HCT116 (cell line): ENCODE data around the gene CNGA1. TPM values are rescaled to one million over a fixed set of nuclear protein-coding genes. Genes with fewer than 3 reads are reported as not detected.

ENCODE experiments used
- ATAC-seq: fragments of 200-7000 bp; cut with Tn5 transposase; 2 replicates; pipeline ENCODE4 v1.9.1; 2020; ENCODE audit warnings: mild to moderate bottlenecking, moderate library complexity
- BruUV-seq: library from RNA; stranded (reverse); fragments of 400-500 nt; replicated peaks from 2 replicates; lab custom pipeline; 2021; lab: Mats Ljungman, UMichigan
- CTCF ChIA-PET: fragments of 300-600 bp; sonication (Branson Sonifier 250); formaldehyde crosslinking; loops from one replicate; lab custom pipeline; 2021; ENCODE audit warnings: antibody characterized with exemption; lab: Charles Lee
- POLR2A ChIA-PET: fragments of 300-600, 350-600 bp; sonication (Branson Sonifier 250); formaldehyde crosslinking; loops from one replicate; lab custom pipeline; 2021; ENCODE audit warnings: antibody characterized with exemption; lab: Charles Lee
- RAD21 ChIA-PET, 2 experiments: fragments of 300-600 bp; sonication (Branson Sonifier 250); formaldehyde crosslinking; loops; one replicate each; lab custom pipeline; 2023; ENCODE audit warnings: low total read pairs in 2 of 2; ENCODE audit not compliant: uncharacterized antibody in 2 of 2, unreplicated experiment in 2 of 2, low non-redundant PET in 1 of 2; lab: Charles Lee
- DNase-seq: peaks from one replicate; pipeline ENCODE4 v3.0.0-alpha.2; 2010; ENCODE audit warnings: low read depth, low spot score
- H2AFZ ChIP-seq: fragments of 200-600 bp; shearing (Covaris generic), sonication (generic); 2 replicates; pipeline ENCODE4 v1.6.1; 2017; ENCODE audit warnings: low read depth, mixed run types, mixed read lengths, antibody characterized with exemption, low read length; ENCODE audit not compliant: poor library complexity, severe bottlenecking
- H3K27ac ChIP-seq: 2 replicates; pipeline ENCODE4 v1.5.1; 2012; ENCODE audit warnings: low read depth, low read length
- H3K27me3 ChIP-seq: fragments of 200-600 bp; sonication (generic); 2 replicates; pipeline ENCODE4 v1.6.1; 2016; ENCODE audit warnings: mixed run types, low read length, mixed read lengths; ENCODE audit not compliant: insufficient read depth
- H3K36me3 ChIP-seq, 2 experiments: fragments of 200-500 bp in 1 of 2; fragments of 200-600 bp in 1 of 2; sonication (Bioruptor generic) in 1 of 2; sonication (generic) in 1 of 2; 2 replicates each; pipeline versions ENCODE4 v1.5.1 to v1.6.1; 2014 to 2016; ENCODE audit warnings: low read length in 2 of 2, inconsistent platforms in 1 of 2, mixed read lengths in 1 of 2, mixed run types in 1 of 2; ENCODE audit not compliant: insufficient read depth in 2 of 2, control insufficient read depth in 1 of 2
- H3K4me1 ChIP-seq, 2 experiments: fragments of 200-600 bp in 1 of 2; sonication (generic) in 1 of 2; 2 replicates each; pipeline versions ENCODE4 v1.5.1 to v1.6.1; 2012 to 2017; ENCODE audit warnings: low read length in 2 of 2, inconsistent platforms in 1 of 2, mild to moderate bottlenecking in 1 of 2, mixed read lengths in 1 of 2, mixed run types in 1 of 2, moderate library complexity in 1 of 2; ENCODE audit not compliant: insufficient read depth in 2 of 2, control insufficient read depth in 1 of 2
- H3K4me2 ChIP-seq: fragments of 200-600 bp; sonication (generic); 2 replicates; pipeline ENCODE4 v1.6.1; 2017; ENCODE audit warnings: mixed run types, low read length, mixed read lengths
- H3K4me3 ChIP-seq, 2 experiments: fragments of 200-600 bp in 1 of 2; sonication (generic) in 1 of 2; replicated peaks in 1 of 2; 2 replicates each; pipeline ENCODE4 v1.5.1; 2011 to 2016; ENCODE audit warnings: low read length in 2 of 2, control low read depth in 1 of 2, low read depth in 1 of 2, mild to moderate bottlenecking in 1 of 2, mixed read lengths in 1 of 2, mixed run types in 1 of 2
- H3K79me2 ChIP-seq: fragments of 200-600 bp; sonication (generic); 2 replicates; pipeline ENCODE4 v1.6.1; 2017; ENCODE audit warnings: mild to moderate bottlenecking, mixed run types, low read length, moderate library complexity, mixed read lengths; ENCODE audit not compliant: insufficient read depth
- H3K9ac ChIP-seq: fragments of 200-600 bp; sonication (generic); 2 replicates; pipeline ENCODE4 v1.6.1; 2016; ENCODE audit warnings: low read length, mixed read lengths
- H3K9me2 ChIP-seq: fragments of 200-600 bp; sonication (generic), shearing (Covaris generic); 2 replicates; pipeline ENCODE4 v1.6.1; 2017; ENCODE audit warnings: mixed run types, mild to moderate bottlenecking, moderate library complexity; ENCODE audit not compliant: insufficient read depth
- H3K9me3 ChIP-seq, 2 experiments: fragments of 200-500 bp in 1 of 2; fragments of 200-600 bp in 1 of 2; sonication (Bioruptor generic) in 1 of 2; sonication (generic) in 1 of 2; 2 replicates each; pipeline ENCODE4 v1.6.1; 2014 to 2017; ENCODE audit warnings: low read length in 2 of 2, mixed read lengths in 2 of 2, inconsistent platforms in 1 of 2, low read depth in 1 of 2, mild to moderate bottlenecking in 1 of 2, mixed run types in 1 of 2, moderate library complexity in 1 of 2; ENCODE audit not compliant: control insufficient read depth in 1 of 2, insufficient read depth in 1 of 2
- H4K20me1 ChIP-seq: fragments of 200-600 bp; sonication (generic), shearing (Covaris generic); 2 replicates; pipeline ENCODE4 v1.6.1; 2017; ENCODE audit warnings: mixed run types, mild to moderate bottlenecking, moderate library complexity; ENCODE audit not compliant: insufficient read depth
- ATF3 ChIP-seq: IDR thresholded peaks from 2 replicates; pipeline ENCODE4 v1.6.1; 2012
- CBX3 ChIP-seq: IDR thresholded peaks from 2 replicates; pipeline ENCODE4 v1.6.1; 2012; ENCODE audit warnings: low read depth
- EZH2 ChIP-seq: fragments of 200-600 bp; sonication (generic); IDR thresholded peaks from 2 replicates; pipeline ENCODE4 v1.6.1; 2017; ENCODE audit warnings: antibody characterized with exemption, mixed run types
- EZH2phosphoT487 ChIP-seq: fragments of 200-600 bp; IDR thresholded peaks from 2 replicates; pipeline ENCODE4 v1.6.1; 2018; ENCODE audit warnings: antibody characterized with exemption, borderline replicate concordance
- FOSL1 ChIP-seq: IDR thresholded peaks from 2 replicates; pipeline ENCODE4 v1.6.1; 2012; ENCODE audit warnings: low read depth
- JUND ChIP-seq: IDR thresholded peaks from 2 replicates; pipeline ENCODE4 v1.6.1; 2012
- RAD21 ChIP-seq: IDR thresholded peaks from 2 replicates; pipeline ENCODE4 v1.6.1; 2012; ENCODE audit warnings: low read depth, mild to moderate bottlenecking
- REST ChIP-seq: IDR thresholded peaks from 2 replicates; pipeline ENCODE4 v1.6.1; 2012; ENCODE audit warnings: low read depth
- SP1 ChIP-seq: IDR thresholded peaks from 2 replicates; pipeline ENCODE4 v1.6.1; 2012; ENCODE audit warnings: low read depth
- SRF ChIP-seq: IDR thresholded peaks from 2 replicates; pipeline ENCODE4 v1.6.1; 2012; ENCODE audit warnings: low read depth
- TCF7L2 ChIP-seq: IDR thresholded peaks from 2 replicates; pipeline ENCODE4 v1.7.0; 2011; ENCODE audit warnings: borderline replicate concordance, inconsistent platforms; ENCODE audit not compliant: insufficient read depth, insufficient read length; ENCODE audit errors: extremely low read depth
- ZBTB33 ChIP-seq: IDR thresholded peaks from 2 replicates; pipeline ENCODE4 v1.6.1; 2011; ENCODE audit warnings: mild to moderate bottlenecking, low read length, moderate library complexity; ENCODE audit not compliant: insufficient replicate concordance; ENCODE audit errors: extremely low read depth
- ZNF274 ChIP-seq: fragments of 200-500 bp; sonication (Bioruptor generic); IDR thresholded peaks from 2 replicates; pipeline ENCODE4 v1.6.1; 2014; ENCODE audit warnings: mild to moderate bottlenecking, low read depth, low read length, inconsistent platforms
- intact Hi-C: fragments of 100-400 bp; cut with micrococcal nuclease; formaldehyde crosslinking; loops from 2 replicates; pipeline ENCODE4 v1.10.0; 2022
- total RNA-seq: library from RNA; stranded (reverse); gene quantifications from one replicate; pipeline ENCODE4 v1.2.1, GENCODE V29; 2021; ENCODE audit not compliant: unreplicated experiment

Gene CNGA1
- total RNA-seq, 1 experiment from 2014 or later: 2.1 TPM

GRCh38 chr4:47907089-47907646 is 109.3 kb downstream of the CNGA1 start:
- Histone ChIP-seq H3K4me1 (no peaks in the 10 kb centered on the region), H3K4me2 (no peak overlapping the region), H3K4me3 (no peak overlapping the region), H2AFZ (no peak overlapping the region), H4K20me1 (peaks cover 6% of the 10 kb centered on the region; the same call in 1 of the 2 replicates), H3K27me3 (no peaks in the 10 kb centered on the region), H3K79me2 (peaks cover 80% of the 10 kb centered on the region), H3K36me3 (peaks cover 25 to 35% of the 10 kb centered on the region in 2 experiments), H3K27ac (no peak overlapping the region), H3K9me2 (no peaks in the 10 kb centered on the region), H3K9me3 (no peaks in the 10 kb centered on the region), H3K9ac (no peak overlapping the region)
- intact Hi-C loops: no loop called here
- TF ChIP-seq RAD21 (no peak), ZNF274 (no peak), JUND (no peak), SRF (no peak), EZH2phosphoT487 (no peak), SP1 (no peak), TCF7L2 (no peak), REST (no peak), CBX3 (no peak), ATF3 (no peak), FOSL1 (no peak), EZH2 (no peak), ZBTB33 (no peak)
- ChIA-PET CTCF (no interaction called here), POLR2A (no interaction called here), RAD21 (no interaction called here)
- DNase-seq (no peak), ATAC-seq (no peak)
- BruUV-seq: no TSS peak
